Body of pancreas (tissue), 4 donors: ENCODE results near the gene TFRC.

ENCODE experiments used
- POLR2A ChIP-seq, 3 donors: fragments of 450-650 bp; IDR thresholded peaks; one replicate each; pipeline ENCODE4 v1.6.1; 2016; ENCODE audit warnings: antibody characterized with exemption in 3 of 3, mild to moderate bottlenecking in 2 of 3
- TF ChIP-seq, protein P1 (sequence below), 7 experiments: fragments of 450-650 bp in 4 of 7; fragments of 200-600 bp in 3 of 7; sonication (generic) in 3 of 7; IDR thresholded peaks; one replicate each; pipeline ENCODE4 v1.5.1; 2016 to 2019; ENCODE audit warnings: antibody characterized with exemption in 7 of 7

DNA sequence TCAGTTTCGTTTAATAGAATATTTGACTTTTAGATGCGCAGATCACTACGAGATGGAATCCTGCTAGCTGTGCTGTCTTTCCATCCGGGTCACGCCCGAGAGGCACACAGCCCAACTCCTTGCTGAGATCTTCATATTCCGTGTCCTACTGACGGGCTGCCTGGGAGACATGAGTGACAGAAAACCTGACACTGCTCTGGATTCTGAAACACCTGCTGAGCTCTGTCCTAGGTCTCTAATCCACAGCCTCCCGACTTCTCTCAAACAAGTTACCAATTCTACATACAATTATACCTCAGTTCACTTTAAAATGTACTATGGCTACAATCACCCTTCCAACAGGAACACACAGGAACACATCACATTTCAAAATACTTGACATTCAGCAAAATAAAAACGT, 27.2 kb downstream of the TFRC start:
- TF ChIP-seq, protein P1, sequence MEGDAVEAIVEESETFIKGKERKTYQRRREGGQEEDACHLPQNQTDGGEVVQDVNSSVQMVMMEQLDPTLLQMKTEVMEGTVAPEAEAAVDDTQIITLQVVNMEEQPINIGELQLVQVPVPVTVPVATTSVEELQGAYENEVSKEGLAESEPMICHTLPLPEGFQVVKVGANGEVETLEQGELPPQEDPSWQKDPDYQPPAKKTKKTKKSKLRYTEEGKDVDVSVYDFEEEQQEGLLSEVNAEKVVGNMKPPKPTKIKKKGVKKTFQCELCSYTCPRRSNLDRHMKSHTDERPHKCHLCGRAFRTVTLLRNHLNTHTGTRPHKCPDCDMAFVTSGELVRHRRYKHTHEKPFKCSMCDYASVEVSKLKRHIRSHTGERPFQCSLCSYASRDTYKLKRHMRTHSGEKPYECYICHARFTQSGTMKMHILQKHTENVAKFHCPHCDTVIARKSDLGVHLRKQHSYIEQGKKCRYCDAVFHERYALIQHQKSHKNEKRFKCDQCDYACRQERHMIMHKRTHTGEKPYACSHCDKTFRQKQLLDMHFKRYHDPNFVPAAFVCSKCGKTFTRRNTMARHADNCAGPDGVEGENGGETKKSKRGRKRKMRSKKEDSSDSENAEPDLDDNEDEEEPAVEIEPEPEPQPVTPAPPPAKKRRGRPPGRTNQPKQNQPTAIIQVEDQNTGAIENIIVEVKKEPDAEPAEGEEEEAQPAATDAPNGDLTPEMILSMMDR (IDR thresholded peaks at IDR 0.05) = no peak
- no peak for TF ChIP-seq POLR2A (IDR thresholded peaks at IDR 0.05)
